ENCODE measurements around the gene CPXM1. TPM values are rescaled to one million over a fixed set of nuclear protein-coding genes. Genes with fewer than 3 reads are reported as not detected.

The CPXM1 gene
- total RNA-seq, 2 donors from 2014 or later = 2.9 to 4.4 TPM

GRCh38 chr20:2793471-2793870 is 7.0 kb downstream of the CPXM1 start:
- no peak for DNase-seq (ENCODE audit: low spot score)
- no peaks in the 10 kb centered on the region for H3K36me3 ChIP-seq
- TF ChIP-seq CTCF (IDR thresholded peaks at IDR 0.05) = no peak
- H3K4me1 ChIP-seq = no peaks in the 10 kb centered on the region
- H3K27ac ChIP-seq = no peak overlapping the region
- no peak overlapping the region for H3K4me3 ChIP-seq
- no peaks in the 10 kb centered on the region for H3K9me3 ChIP-seq
- H3K27me3 ChIP-seq = no peaks in the 10 kb centered on the region

GRCh38 chr20:2783908-2784566 is 16.4 kb downstream of the CPXM1 start:
- Histone ChIP-seq H3K9me3 (peaks cover 0 to 6% of the 10 kb centered on the region in 2 donors), H3K27me3 (no peaks in the 10 kb centered on the region), H3K27ac (no peak overlapping the region), H3K36me3 (no peaks in the 10 kb centered on the region), H3K4me3 (no peak overlapping the region), H3K4me1 (no peaks in the 10 kb centered on the region)
- TF ChIP-seq CTCF (IDR thresholded peaks at IDR 0.05) = no peak
- no peak for DNase-seq (ENCODE audit: low spot score)

GRCh38 chr20:2780948-2781347 is 19.5 kb downstream of the CPXM1 start:
- Histone ChIP-seq H3K36me3 (no peaks in the 10 kb centered on the region), H3K4me1 (no peaks in the 10 kb centered on the region), H3K27me3 (no peaks in the 10 kb centered on the region), H3K4me3 (no peak overlapping the region), H3K9me3 (peaks cover 0 to 3% of the 10 kb centered on the region in 2 donors), H3K27ac (no peak overlapping the region)
- no peak for DNase-seq (ENCODE audit: low spot score)
- no peak for TF ChIP-seq CTCF (IDR thresholded peaks at IDR 0.05)

GRCh38 chr20:2778602-2779321 is 21.7 kb downstream of the CPXM1 start:
- H3K36me3 ChIP-seq = no peaks in the 10 kb centered on the region
- H3K27ac ChIP-seq = no peak overlapping the region
- H3K4me1 ChIP-seq = no peaks in the 10 kb centered on the region
- H3K27me3 ChIP-seq = no peaks in the 10 kb centered on the region
- H3K4me3 ChIP-seq = no peak overlapping the region
- no peak for TF ChIP-seq CTCF (IDR thresholded peaks at IDR 0.05)
- no peak for DNase-seq (ENCODE audit: low spot score)
- peaks cover 0 to 11% of the 10 kb centered on the region in 2 donors for H3K9me3 ChIP-seq

- Histone ChIP-seq H3K27me3 (no peaks in the 10 kb centered on the region), H3K27ac (no peak overlapping the region), H3K36me3 (no peaks in the 10 kb centered on the region), H3K4me1 (no peaks in the 10 kb centered on the region), H3K4me3 (no peak overlapping the region), H3K9me3 (peaks cover 0 to 11% of the 10 kb centered on the region in 2 donors)
- no peak for DNase-seq (ENCODE audit: low spot score)
- TF ChIP-seq CTCF (IDR thresholded peaks at IDR 0.05) = no peak
These were observed 25.3 kb downstream of the CPXM1 start for GRCh38 chr20:2775139-2775538.

Data from right atrium auricular region (tissue), 2 donors.